Neural cell (in vitro differentiated cells): ENCODE results near the gene PRSS21. TPM values are rescaled to one million over a fixed set of nuclear protein-coding genes. Genes with fewer than 3 reads are reported as not detected.

Experiments
- H2AFZ ChIP-seq: fragments of 200-600, 300-800 bp; sonication (generic), shearing (Covaris generic); 2 replicates; pipeline ENCODE4 v1.6.0; 2014; ENCODE audit warnings: low read depth, mild to moderate bottlenecking, antibody characterized with exemption, low read length, moderate library complexity
- H3F3A ChIP-seq: fragments of 200-600 bp; shearing (Covaris generic); 2 replicates; pipeline ENCODE4 v1.6.1; 2016; ENCODE audit warnings: mild to moderate bottlenecking, moderate library complexity, mixed read lengths, antibody characterized with exemption, low read length; ENCODE audit not compliant: insufficient read depth, poor library complexity, severe bottlenecking
- H3K27ac ChIP-seq: fragments of 200-600, 300-800 bp; sonication (generic), shearing (Covaris generic); 2 replicates; pipeline ENCODE4 v1.5.1; 2014; ENCODE audit warnings: mild to moderate bottlenecking, low read length, moderate library complexity
- H3K27me3 ChIP-seq: fragments of 300-800, 200-600 bp; sonication (generic), shearing (Covaris generic); 2 replicates; pipeline ENCODE4 v1.6.0; 2014; ENCODE audit warnings: mild to moderate bottlenecking, low read depth, low read length, moderate library complexity; ENCODE audit not compliant: insufficient read depth
- H3K36me3 ChIP-seq: fragments of 300-800, 200-600 bp; sonication (generic), shearing (Covaris generic); 2 replicates; pipeline ENCODE4 v1.5.1; 2014; ENCODE audit warnings: mild to moderate bottlenecking, antibody characterized with exemption, low read length, moderate library complexity; ENCODE audit not compliant: insufficient read depth
- H3K4me2 ChIP-seq: fragments of 300-800, 200-600 bp; sonication (generic), shearing (Covaris generic); 2 replicates; pipeline ENCODE4 v1.6.0; 2014; ENCODE audit warnings: mild to moderate bottlenecking, low read length
- H3K4me3 ChIP-seq: fragments of 300-800, 200-600 bp; sonication (generic), shearing (Covaris generic); 2 replicates; pipeline ENCODE4 v1.5.1; 2014; ENCODE audit warnings: mild to moderate bottlenecking, low read length, moderate library complexity
- H3K79me2 ChIP-seq: fragments of 200-600 bp; shearing (Covaris generic); replicated peaks from 2 replicates; pipeline ENCODE4 v1.6.0; 2014; ENCODE audit warnings: mild to moderate bottlenecking, low read length, moderate library complexity; ENCODE audit not compliant: insufficient read depth
- H3K9ac ChIP-seq: fragments of 300-800, 200-600 bp; sonication (generic), shearing (Covaris generic); 2 replicates; pipeline ENCODE4 v1.6.1; 2016; ENCODE audit warnings: mild to moderate bottlenecking, low read length, mixed read lengths
- H3K9me2 ChIP-seq: fragments of 200-600 bp; shearing (Covaris generic); 2 replicates; pipeline ENCODE4 v1.6.1; 2016; ENCODE audit warnings: mild to moderate bottlenecking, low read length, mixed read lengths; ENCODE audit not compliant: insufficient read depth
- H3K9me3 ChIP-seq: fragments of 200-600, 300-800 bp; sonication (generic), shearing (Covaris generic); 2 replicates; pipeline ENCODE4 v1.6.1; 2016; ENCODE audit warnings: mild to moderate bottlenecking, mixed run types, low read length, moderate library complexity, mixed read lengths
- H4K20me1 ChIP-seq: fragments of 200-600 bp; shearing (Covaris generic); 2 replicates; pipeline ENCODE4 v1.6.1; 2016; ENCODE audit warnings: mild to moderate bottlenecking, mixed run types; ENCODE audit not compliant: insufficient read depth
- CTCF ChIP-seq: fragments of 450-650 bp; IDR thresholded peaks from 2 replicates; pipeline ENCODE4 v1.5.1; 2014; ENCODE audit warnings: antibody characterized with exemption, mild to moderate bottlenecking, moderate library complexity; ENCODE audit not compliant: poor library complexity, severe bottlenecking
- EP300 ChIP-seq: fragments of 450-650 bp; conservative IDR thresholded peaks from 2 replicates; pipeline ENCODE4 v1.6.1; 2014; ENCODE audit warnings: antibody characterized with exemption, mild to moderate bottlenecking, moderate library complexity; ENCODE audit not compliant: poor library complexity, severe bottlenecking
- EZH2 ChIP-seq: fragments of 200-600, 300-800 bp; shearing (Covaris generic), sonication (generic); IDR thresholded peaks from 2 replicates; pipeline ENCODE4 v1.6.1; 2014; ENCODE audit warnings: antibody characterized with exemption, low read length, borderline replicate concordance, mild to moderate bottlenecking; ENCODE audit not compliant: insufficient read depth, poor library complexity, severe bottlenecking
- MXI1 ChIP-seq: fragments of 450-650 bp; conservative IDR thresholded peaks from 2 replicates; pipeline ENCODE4 v1.6.1; 2014; ENCODE audit warnings: antibody characterized with exemption, mild to moderate bottlenecking; ENCODE audit not compliant: poor library complexity, severe bottlenecking
- POLR2AphosphoS5 ChIP-seq: IDR thresholded peaks from 2 replicates; pipeline ENCODE4 v1.6.1; 2012
- RAD21 ChIP-seq: fragments of 450-650 bp; conservative IDR thresholded peaks from 2 replicates; pipeline ENCODE4 v1.6.1; 2014; ENCODE audit warnings: antibody characterized with exemption, mild to moderate bottlenecking, moderate library complexity
- REST ChIP-seq: IDR thresholded peaks from 2 replicates; pipeline ENCODE4 v1.6.1; 2012; ENCODE audit warnings: borderline replicate concordance
- SMC3 ChIP-seq: fragments of 450-650 bp; conservative IDR thresholded peaks from 2 replicates; pipeline ENCODE4 v1.6.1; 2014; ENCODE audit warnings: antibody characterized with exemption, mild to moderate bottlenecking, moderate library complexity; ENCODE audit not compliant: poor library complexity
- TAF1 ChIP-seq: IDR thresholded peaks from 2 replicates; pipeline ENCODE4 v1.6.1; 2012; ENCODE audit warnings: low read depth
- polyA plus RNA-seq: library from polyadenylated mRNA; depleted of rRNA; stranded (reverse); fragments of >200 nt; gene quantifications from 2 replicates; pipeline ENCODE4 v1.2.3, GENCODE V29; 2014

Gene PRSS21
- polyA plus RNA-seq, 1 donor from 2014 or later, result not detected

GRCh38 chr16:2795395-2796143, 21.5 kb upstream of the PRSS21 start (continued):
- TF ChIP-seq REST, result no peak

- Histone ChIP-seq H3K4me3 (no peak overlapping the region), H3K36me3 (no peaks in the 10 kb centered on the region), H3K27me3 (no peaks in the 10 kb centered on the region), H3K9me3 (peaks cover under 1% of the 10 kb centered on the region), H3K79me2 (no peaks in the 10 kb centered on the region), H3F3A (no peaks in the 10 kb centered on the region), H3K4me2 (no peak overlapping the region), H3K9ac (no peak overlapping the region), H2AFZ (no peak overlapping the region), H4K20me1 (no peaks in the 10 kb centered on the region), H3K27ac (no peak overlapping the region), H3K9me2 (no peaks in the 10 kb centered on the region)
- no peak for TF ChIP-seq MXI1
- TF ChIP-seq CTCF, result no peak
- no peak for TF ChIP-seq POLR2AphosphoS5
Measured at GRCh38 chr16:2798723-2799204, 18.3 kb upstream of the PRSS21 start.

GRCh38 chr16:2799205-2799858, 17.7 kb upstream of the PRSS21 start:
- Histone ChIP-seq H3K4me2 (no peak overlapping the region), H3K4me3 (no peak overlapping the region), H3K9ac (no peak overlapping the region), H3K27ac (no peak overlapping the region), H2AFZ (no peak overlapping the region), H3K27me3 (no peaks in the 10 kb centered on the region), H3K36me3 (no peaks in the 10 kb centered on the region), H3K79me2 (no peaks in the 10 kb centered on the region), H4K20me1 (no peaks in the 10 kb centered on the region), H3F3A (no peaks in the 10 kb centered on the region), H3K9me2 (no peaks in the 10 kb centered on the region), H3K9me3 (peaks cover 6% of the 10 kb centered on the region)
- TF ChIP-seq RAD21, result no peak
- TF ChIP-seq TAF1, result no peak
- TF ChIP-seq SMC3, result no peak
- TF ChIP-seq EZH2, result no peak
- TF ChIP-seq POLR2AphosphoS5, result no peak
- TF ChIP-seq MXI1, result no peak
- no peak for TF ChIP-seq CTCF
- no peak for TF ChIP-seq REST
- TF ChIP-seq EP300, result no peak
